DMS53 treated with DMSO at 0.1 percent for 48 hours (cell line): ENCODE results near the gene CCL20.
"Not testable (repeated sequence)": the region's sequence is repeated elsewhere in the genome, so short reads cannot be mapped to it uniquely, and the experiment has no call there.

Experiments used
- DNase-seq: peaks from one replicate; lab custom pipeline; 2025; ENCODE audit not compliant: unreplicated experiment; lab: John Stamatoyannopoulos, UW

Gene CCL20, protein sequence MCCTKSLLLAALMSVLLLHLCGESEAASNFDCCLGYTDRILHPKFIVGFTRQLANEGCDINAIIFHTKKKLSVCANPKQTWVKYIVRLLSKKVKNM

DNA sequence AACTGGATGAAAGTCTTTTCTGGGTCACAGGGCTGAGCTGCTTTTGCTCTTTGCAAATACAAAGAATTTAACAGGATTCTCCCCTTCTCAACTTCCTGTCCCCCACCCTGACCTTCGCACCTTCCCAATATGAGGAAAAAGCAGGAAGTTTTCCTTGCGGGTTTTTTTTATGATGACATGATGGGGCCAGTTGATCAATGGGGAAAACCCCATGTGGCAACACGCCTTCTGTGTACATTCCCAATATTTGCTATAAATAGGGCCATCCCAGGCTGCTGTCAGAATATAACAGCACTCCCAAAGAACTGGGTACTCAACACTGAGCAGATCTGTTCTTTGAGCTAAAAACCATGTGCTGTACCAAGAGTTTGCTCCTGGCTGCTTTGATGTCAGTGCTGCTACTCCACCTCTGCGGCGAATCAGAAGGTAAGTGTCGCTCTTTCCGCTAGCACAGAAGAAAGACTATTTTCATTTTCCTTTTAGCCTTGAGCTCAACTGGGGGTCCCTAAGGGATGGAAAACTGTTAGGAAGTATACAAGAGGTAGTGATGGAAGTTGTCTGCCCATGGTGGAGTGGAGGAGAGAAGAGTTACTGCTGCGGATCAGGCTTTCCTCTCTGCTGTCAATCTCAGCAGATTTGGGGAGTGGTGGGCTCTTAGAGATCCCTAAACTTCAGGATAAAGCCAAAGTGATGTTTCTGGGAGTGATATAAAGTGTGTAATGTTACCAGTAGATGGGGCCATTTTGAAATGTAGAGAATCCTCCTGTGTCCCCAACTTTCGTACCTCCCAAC is at the start of gene CCL20:
CCL20 (plus strand) TSS at position 281 of the 792 bp plus-strand sequence; CDS start at position 351, 70 bp downstream.
- no peak for DNase-seq

DNA sequence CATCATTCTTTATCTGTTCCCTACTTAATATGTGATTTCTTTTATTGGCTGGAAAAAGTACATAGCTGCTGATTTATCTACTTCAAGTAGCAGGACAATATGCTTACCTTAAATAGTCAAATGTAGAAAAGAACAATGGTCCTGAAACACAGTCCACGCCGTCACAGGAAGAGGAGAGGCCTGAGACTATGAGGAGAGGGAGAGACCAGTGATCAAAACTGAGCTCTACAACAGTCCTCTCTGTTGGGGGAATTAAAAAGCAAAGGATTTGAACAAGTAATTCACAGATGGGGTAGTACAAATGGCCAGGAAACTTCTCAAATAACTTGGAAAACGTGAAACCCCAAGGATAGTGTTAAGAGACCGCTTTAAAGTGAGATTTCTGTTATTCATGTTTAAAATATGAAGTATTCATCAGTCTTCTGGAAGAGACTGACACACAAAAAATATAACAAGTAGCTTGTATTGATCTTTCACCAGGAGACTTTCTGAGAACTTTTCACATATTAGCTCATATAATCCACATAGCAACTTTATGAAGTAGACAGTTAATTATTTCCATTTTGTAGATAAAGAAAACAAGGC is 47.8 kb upstream of the CCL20 start:
- no peak for DNase-seq

DNA sequence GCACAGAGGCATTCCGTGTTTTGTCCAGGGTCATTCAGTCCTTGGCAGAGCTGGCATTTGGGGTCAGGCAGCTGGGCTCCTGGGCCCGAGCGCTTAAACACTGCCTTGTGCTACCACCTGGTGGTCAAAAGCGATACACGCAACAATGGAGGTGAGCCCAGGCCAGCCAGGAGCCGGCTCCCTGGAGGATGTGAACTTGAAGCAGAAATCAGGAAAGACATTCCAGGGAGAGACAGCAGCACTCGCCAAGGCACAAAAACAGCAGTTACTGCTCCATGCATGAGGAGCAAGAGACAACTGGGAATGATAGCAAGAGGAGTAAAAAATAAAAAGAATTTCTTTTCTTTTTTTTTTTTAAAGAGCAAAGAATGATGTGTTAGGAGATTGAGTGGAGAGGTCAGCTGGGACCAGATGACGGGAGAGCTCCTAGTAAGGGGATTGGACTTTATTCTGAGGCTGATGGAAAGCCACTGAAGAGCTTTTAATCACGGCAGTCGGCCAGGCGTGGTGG is 47.2 kb upstream of the CCL20 start:
- peak; percentile 59 for DNase-seq

DNA sequence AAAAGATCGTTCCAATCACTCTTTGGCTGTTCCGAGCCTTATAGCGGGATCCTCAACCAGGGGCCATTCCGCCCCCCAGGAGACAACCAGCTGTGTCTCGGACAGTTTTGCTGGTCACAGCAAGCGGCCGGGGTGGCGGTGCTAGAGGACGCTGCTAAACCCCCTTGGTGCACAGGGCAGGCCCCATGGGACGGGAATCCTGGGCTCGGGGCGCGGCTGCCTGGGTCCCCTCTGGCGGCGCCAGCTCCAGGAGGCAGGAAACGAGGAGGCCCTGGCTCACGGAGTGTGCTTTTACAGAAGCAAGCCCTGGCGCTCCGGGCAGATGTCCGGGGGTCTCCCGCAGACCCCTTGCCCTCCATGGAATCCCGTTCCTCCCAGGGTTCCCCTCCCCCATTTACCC is 45.8 kb upstream of the CCL20 start:
- DNase-seq, result no peak

DNA sequence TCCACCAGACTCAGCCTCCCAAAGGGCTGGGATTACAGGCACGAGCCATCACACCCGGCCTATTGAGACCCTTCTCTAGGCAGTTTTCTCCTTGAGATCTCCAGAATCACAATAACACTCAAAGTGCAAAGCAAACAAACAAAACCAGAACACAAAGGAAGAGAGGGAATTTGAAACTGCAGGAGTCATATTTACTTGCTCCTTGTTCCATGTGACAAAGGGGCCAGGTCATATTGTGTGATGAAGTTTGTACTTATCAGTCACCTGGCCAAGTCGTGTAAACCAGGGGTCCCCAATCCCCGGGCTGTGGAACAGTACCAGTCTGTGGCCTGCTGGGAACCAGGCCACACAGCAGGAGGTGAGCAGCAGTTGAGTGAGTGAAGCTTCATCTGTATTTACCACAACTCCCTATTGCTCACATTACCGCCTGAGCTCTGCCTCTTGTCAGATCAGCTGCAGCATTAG is 41.4 kb upstream of the CCL20 start:
- peak; percentile 73 for DNase-seq

DNA sequence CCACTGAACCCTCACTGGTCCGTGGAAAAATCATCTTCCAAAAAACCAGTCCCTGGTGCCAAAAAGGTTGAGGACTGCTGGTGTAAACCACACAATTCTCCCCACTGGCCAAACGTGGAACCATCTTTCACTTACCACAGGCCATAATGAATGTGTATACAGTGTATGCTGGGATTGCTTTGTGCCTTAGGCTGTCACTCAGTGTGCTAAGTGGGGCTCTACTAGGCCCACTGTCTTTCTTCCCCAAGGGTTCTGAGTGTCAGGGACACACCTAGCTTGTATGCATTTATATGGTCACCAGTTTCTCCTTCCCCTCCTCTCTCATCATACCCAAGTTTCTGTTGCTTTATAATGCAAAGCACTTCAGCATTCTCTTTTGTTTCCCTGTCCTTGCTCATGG is 40.7 kb upstream of the CCL20 start:
- DNase-seq, result no peak

DNA sequence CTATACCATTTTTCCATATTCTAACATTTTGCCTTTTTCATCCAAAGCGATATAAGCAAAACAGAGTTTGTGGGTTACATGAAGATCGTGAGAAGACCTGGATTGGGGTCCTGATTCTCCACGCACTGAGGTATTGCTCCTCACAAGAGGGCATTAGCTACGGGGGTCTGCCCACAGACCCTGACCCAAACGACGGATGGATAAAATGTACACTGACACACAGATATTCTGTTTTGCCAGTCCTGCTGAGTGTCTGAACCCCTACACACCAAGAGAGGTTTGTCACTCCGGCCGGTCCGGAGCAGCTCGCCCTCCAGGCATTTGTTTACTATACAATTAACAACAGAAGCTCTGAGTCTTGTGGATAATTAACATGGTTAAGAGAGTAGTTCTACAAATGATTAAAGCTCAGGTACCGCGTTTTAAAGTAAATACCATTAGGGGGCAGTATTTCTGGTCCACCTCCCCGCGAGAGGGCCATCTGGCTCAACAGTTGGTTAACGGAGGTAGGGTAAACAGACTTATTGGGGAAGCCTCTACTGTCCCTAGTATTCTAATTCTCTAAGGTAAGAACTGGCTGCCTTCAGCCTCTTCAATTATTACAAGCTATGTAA is 39.5 kb upstream of the CCL20 start:
- DNase-seq, result no peak

DNA sequence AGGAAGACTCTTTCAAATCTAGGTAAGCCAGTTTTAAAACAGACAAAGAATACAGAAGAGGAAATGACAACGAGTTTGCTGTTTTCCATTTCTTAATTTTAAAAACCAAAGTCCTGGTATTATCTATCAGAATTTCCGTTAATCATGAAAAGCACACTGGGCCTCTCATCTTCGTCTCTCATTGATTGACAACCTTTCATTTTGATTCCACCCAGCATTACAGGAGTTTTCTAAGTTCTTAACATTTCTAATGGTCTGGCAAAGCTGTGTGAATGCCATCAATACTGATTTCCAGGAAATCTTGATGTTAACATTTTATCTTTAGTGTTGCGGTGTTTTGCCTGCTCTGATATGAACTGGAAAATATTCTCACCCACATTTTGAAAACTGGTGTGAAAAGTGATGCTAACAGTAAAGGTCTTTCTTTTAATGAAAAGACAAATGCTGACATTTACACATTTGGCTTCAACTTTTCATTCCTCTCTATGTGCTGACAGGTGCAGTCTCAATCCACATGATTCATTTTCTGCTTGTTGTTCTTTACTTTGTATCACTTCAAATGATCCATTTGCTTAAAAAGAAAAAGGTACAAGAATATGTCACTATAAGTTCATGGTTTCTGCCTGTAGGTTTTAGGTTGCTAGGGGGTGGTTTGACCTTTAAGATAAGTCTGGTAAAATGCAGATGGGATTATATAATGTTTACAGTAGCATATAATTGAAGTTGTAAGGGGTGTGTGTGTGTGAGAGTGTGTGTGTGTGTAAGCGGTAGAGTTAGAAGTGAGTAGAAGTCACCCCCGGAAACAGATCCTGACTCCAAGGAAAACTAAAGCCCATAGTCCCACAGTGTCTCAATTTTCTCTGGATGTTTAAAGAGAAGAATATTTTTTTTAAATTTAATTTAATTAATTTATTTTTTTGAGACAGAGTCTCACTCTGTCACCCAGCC is 38.5 kb upstream of the CCL20 start:
- DNase-seq, result no peak

DNA sequence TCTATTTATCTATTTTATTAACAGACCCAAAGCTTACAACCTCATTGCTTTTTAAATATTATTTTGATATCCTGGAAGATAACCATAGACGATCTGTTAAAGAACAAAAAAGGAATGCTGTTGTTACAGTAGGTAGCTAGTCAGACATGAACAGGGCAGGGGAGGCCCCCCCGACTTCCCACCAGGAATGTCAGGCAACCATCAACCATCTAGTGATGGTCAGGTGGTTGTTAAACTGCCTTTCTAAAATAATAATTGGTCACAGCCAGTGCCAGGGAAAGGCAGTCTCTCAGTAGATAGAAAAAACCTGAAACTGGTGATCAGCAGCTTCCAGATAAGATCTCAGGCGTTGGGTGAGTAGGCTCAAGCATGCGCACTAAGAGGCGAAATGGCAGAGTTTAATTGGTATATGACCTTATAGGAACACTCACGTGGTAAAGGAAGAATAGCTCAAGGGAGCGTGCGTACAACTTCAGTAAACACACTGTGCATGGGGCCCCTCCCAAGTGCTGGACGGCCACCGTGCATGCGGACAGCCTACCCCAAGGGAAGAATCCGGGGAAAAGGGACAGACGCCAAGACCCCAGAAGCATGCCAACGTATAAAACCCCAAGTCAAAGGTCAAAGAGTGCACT is 32.5 kb upstream of the CCL20 start:
- DNase-seq, result no peak

DNA sequence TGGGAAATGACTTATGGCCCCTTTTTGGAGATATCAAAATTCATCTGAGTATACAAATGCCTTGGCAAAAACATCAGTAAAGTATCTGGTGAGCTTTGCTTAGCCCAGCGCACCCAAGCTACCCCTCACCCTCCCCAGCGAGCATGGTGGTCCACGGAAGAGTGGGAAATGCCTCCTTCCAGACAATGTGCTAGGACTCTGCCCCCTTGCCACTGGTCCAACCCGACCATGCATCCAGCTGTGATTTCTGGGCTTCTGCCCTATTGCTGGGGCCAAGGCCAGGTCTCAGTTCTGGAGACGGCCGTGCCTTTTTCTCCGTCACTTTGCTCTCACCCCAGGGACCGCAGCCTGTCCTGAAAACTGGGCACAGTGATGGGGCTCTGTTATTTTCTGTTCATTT is 31.8 kb upstream of the CCL20 start:
- DNase-seq, result no peak

DNA sequence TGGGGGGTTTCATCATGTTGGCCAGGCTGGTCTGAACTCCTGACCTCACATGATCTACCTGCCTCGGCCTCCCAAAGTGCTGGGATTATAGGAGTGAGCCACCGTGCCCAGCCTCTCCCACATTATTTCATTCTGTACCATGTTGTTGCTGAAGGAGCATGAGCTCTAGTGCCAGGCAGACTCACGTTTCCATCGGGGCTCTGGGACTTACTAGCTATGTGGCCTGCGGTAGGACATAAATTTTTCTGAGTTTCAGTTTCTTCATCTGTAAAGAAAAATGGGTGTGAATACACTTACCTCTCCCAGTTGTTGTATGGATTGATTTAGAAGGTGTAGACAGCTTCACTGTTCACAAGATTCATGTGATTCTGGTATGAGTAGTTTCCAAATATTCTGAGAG is 30.8 kb upstream of the CCL20 start:
- no peak for DNase-seq

DNA sequence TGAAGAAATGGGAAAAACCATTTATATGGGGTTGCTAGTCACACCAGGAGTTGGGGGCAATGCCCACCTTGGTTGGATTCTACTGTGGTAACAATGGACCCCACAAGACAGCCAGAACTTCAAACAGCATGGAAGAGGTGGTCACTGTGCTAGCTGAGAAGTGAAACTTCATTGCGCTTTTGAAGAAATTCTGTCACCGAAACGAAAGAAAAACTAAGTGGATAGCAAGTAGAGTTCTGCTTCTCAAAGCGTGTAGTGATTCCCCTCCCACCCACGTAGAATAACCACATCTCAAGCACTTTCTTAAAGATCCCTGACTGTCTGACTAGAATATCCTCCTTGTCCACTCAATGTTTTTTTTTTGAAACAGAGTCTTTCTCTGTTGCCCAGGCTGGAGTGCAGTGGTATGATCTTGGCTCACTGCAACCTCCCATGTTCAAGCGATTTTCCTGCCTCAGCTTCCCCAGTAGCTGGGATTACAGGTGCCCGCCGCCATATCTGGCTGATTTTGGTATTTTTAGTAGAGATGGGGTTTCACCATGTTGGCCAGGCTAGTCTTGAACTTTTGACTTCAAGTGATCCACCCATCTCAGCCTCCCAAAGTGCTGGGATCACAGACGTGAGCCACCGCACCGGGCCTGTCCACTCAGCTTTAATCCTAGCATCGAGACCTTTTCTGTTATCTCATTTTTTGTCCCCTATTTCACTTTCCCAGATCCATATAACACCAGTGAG is 30.1 kb upstream of the CCL20 start:
- DNase-seq, result no peak

DNA sequence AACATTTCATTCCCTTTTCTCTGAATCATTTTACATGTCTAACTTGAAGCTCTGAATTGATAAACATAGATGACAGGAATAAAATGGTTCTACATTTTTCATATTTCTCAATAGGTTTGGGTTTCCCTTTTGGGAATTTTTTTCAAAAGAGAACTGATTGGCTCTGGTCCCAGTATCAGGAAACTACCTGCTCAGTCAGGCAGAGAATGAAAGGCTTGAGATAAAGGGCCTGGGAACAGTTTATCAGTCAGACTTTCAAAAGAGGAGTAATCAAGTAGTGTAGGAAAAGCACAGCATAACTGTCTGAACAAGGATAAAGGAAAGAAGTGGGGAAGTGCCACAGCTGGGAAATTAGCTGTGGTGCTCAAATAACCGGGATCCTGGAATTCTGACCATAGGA is 28.3 kb upstream of the CCL20 start:
- no peak for DNase-seq

DNA sequence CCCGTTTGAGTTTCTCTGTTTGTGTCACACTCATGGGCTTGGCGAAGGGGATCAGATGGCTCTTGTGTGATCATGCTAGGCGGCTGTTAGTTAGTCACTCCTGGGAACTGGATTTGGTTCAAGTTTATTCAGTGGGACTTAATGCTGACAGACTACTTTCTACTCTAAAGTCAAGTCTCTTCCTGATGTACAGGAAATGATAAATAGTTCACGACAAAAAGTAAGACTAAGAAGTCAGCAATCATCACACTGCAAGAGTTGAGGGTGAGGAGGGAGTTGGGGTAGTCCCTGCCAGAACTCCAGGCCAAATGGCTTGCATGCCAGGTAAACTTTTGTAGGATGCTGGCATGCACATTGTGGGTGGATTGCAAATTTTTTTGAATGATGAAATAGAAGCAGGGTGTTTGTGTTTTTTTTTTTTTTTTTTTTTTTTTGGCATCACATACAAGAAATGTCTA is 25.1 kb upstream of the CCL20 start:
- DNase-seq, result no peak

DNA sequence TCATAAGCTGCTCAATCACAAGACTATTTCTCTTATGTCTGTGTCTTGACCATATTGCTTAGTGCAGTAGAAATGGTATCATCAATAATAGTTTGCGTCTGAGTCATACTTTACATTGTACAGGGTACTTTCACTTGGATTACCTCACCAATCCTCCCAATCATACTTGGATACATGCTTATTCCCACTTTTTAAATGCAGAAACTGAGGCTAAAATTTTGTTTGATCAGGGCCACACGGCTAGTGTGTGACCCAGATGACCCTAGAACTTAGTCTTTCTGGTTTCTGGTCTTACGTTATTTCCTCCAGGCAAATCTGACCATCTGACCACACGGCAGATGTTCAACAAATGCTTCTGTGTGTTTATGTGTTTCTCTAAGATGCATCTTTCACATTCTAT is 23.8 kb upstream of the CCL20 start:
- no peak for DNase-seq

DNA sequence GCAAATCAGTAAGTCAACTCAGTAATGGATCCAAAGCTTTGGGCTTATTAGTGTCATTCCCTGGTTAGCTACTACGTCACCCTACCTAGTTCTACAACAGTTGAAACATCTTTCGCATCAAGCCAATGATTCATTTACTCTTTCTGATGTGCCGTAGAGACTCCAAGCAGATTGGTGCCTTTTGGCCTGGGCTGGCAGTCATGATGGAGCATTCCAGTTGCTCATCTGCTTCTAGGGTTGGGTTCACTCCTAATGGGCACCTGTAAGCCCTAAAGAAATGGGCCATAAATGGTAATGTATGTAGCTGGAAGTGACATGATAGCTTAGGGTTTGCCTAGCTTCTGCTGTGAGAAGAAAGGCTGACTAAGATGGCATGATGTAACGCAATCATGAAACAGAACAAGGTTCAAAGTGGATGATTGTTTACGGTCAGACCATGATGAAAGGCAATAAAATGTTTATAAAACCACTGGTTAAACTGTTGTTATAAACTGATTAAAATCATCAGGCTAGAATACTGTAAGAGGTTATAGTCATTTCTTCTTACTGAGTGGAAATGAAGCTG is 20.4 kb upstream of the CCL20 start:
- no peak for DNase-seq

DNA sequence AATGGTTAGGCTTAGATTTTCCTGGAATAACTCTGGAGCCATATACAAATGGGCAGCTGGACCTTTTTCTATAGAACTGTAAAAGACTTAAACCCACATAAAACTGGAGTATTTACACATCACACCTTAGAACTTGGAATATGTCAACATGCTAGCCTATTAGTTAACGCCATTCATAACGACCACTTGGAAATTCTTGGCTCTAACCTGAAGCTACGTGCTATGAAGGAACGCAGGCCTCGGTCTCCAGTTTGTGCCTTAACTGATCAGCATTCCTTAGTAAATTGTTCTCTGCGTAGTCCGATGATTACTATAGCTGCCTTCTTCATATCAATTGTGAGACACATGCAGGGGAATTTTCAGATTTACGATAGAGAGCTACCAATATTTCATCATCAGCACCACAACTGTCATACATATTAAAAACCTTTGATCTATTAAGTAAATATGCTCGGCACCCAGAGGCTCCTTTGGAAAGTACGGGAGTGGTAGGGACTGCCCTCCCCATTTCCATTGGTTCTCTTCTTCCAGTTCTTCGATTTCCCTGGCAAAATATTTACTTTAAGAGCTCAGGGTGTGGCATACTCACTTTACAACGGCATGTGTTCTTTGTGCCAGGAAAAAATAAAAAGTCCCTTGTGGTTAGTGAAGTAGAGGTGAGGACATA is 17.5 kb upstream of the CCL20 start:
- DNase-seq, result no peak

DNA sequence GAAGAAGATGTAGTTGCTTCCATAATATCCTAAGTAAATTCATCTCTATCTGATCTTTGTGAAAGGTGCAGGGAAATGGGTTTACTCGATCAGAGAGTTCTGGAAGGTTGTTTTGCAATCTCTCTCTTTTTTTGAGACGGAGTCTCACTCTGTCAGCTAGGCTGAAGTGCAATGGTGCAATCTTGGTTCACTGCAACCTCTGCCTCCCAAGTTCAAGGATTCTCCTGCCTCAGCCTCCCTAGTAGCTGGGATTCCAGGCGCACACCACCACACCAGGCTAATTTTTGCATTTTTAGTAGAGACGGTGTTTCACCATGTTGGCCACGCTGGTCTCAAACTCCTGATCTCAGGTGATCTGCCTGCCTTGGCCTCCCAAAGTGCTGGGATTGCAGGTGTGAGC is 16.9 kb upstream of the CCL20 start:
- DNase-seq, result not testable (repeated sequence)

DNA sequence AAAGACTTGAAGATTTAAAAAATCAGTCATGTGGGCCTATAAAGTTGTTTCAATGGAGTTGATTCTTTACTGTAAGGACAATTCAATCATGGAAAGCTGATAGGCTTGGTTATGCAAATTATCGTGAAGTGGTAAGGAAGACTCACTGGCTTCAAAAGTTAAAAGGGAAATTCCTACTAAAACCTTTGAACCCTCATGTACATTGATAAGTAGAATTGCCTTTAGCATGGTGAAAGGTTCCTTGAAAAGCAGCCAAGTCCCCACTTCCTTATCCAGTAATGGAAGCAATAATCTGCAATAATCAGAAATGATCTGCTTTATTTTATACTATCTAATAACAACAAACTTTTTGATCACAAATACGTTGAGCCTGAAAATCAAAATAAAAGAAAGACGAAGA is 14.4 kb upstream of the CCL20 start:
- no peak for DNase-seq
